ENCODE measurements around the gene CSNK2B.
"Not testable (repeated sequence)": the region's sequence is repeated elsewhere in the genome, so short reads cannot be mapped to it uniquely, and the experiment has no call there.

CSNK2B gene

GRCh38 chr6:31700740-31701401 is 35.0 kb downstream of the CSNK2B start:
- no peak for DNase-seq (ENCODE audit: insufficient read length)
- no peak for TF ChIP-seq TAF1 (IDR thresholded peaks at IDR 0.05; ENCODE audit: borderline replicate concordance, low read depth, low read length)
- no peak for FAIRE-seq

- DNase-seq (ENCODE audit: insufficient read length), result no peak
- TF ChIP-seq POLR2AphosphoS5 (IDR thresholded peaks at IDR 0.05; ENCODE audit: low read depth, low read length) (no peak), TAF1 (IDR thresholded peaks at IDR 0.05; ENCODE audit: borderline replicate concordance, low read depth, low read length) (no peak), POLR2A (IDR thresholded peaks at IDR 0.05; ENCODE audit: low read depth, low read length) (no peak)
- no peak for FAIRE-seq
Measured at GRCh38 chr6:31701666-31702404, 36.0 kb downstream of the CSNK2B start.

- no peak for DNase-seq (ENCODE audit: insufficient read length)
- TF ChIP-seq POLR2A (IDR thresholded peaks at IDR 0.05; ENCODE audit: low read depth, low read length) (no peak), TAF1 (IDR thresholded peaks at IDR 0.05; ENCODE audit: borderline replicate concordance, low read depth, low read length) (no peak), POLR2AphosphoS5 (IDR thresholded peaks at IDR 0.05; ENCODE audit: low read depth, low read length) (no peak)
- no peak for FAIRE-seq
Measured at GRCh38 chr6:31702405-31702818, 36.5 kb downstream of the CSNK2B start.

- FAIRE-seq (peak; percentile 100), DNase-seq (ENCODE audit: insufficient read length) (peak; percentile 98)
- TF ChIP-seq POLR2A (IDR thresholded peaks at IDR 0.05; ENCODE audit: low read depth, low read length) (peak; percentile 72), POLR2AphosphoS5 (IDR thresholded peaks at IDR 0.05; ENCODE audit: low read depth, low read length) (peak; percentile 60), TAF1 (IDR thresholded peaks at IDR 0.05; ENCODE audit: borderline replicate concordance, low read depth, low read length) (peak; percentile 39; the same call in 1 of the 2 replicates)
Measured at GRCh38 chr6:31702819-31703716, 37.2 kb downstream of the CSNK2B start, which contains the start of gene ABHD16A. Gene ABHD16A (minus strand): TSS chr6:31703324. CDS start chr6:31703281, 43 bp downstream.

GRCh38 chr6:31705931-31706330 is 40.1 kb downstream of the CSNK2B start:
- TF ChIP-seq POLR2AphosphoS5 (IDR thresholded peaks at IDR 0.05; ENCODE audit: low read depth, low read length) (no peak), POLR2A (IDR thresholded peaks at IDR 0.05; ENCODE audit: low read depth, low read length) (no peak), TAF1 (IDR thresholded peaks at IDR 0.05; ENCODE audit: borderline replicate concordance, low read depth, low read length) (no peak)
- DNase-seq (ENCODE audit: insufficient read length) (no peak), FAIRE-seq (no peak)

GRCh38 chr6:31706599-31706998 is 40.7 kb downstream of the CSNK2B start, which contains the start of gene LY6G6F:
Gene LY6G6F (plus strand): TSS chr6:31706866. CDS start chr6:31706907, 41 bp downstream.
- no peak for DNase-seq (ENCODE audit: insufficient read length)
- no peak for FAIRE-seq
- no peak for TF ChIP-seq POLR2AphosphoS5 (IDR thresholded peaks at IDR 0.05; ENCODE audit: low read depth, low read length)
- TF ChIP-seq POLR2A (IDR thresholded peaks at IDR 0.05; ENCODE audit: low read depth, low read length), result no peak
- TF ChIP-seq TAF1 (IDR thresholded peaks at IDR 0.05; ENCODE audit: borderline replicate concordance, low read depth, low read length), result no peak

- TF ChIP-seq POLR2A (IDR thresholded peaks at IDR 0.05; ENCODE audit: low read depth, low read length) (no peak), TAF1 (IDR thresholded peaks at IDR 0.05; ENCODE audit: borderline replicate concordance, low read depth, low read length) (no peak), POLR2AphosphoS5 (IDR thresholded peaks at IDR 0.05; ENCODE audit: low read depth, low read length) (no peak)
- FAIRE-seq, result no peak
- DNase-seq (ENCODE audit: insufficient read length), result no peak
Measured at GRCh38 chr6:31707701-31708100, 41.8 kb downstream of the CSNK2B start.

- no peak for FAIRE-seq
Measured at GRCh38 chr6:31708224-31708623, 42.3 kb downstream of the CSNK2B start.

GRCh38 chr6:31709157-31709556 is 43.3 kb downstream of the CSNK2B start:
- not testable (repeated sequence) for DNase-seq (ENCODE audit: insufficient read length); FAIRE-seq

More at GRCh38 chr6:31708224-31708623, 42.3 kb downstream of the CSNK2B start:
- TF ChIP-seq TAF1 (IDR thresholded peaks at IDR 0.05; ENCODE audit: borderline replicate concordance, low read depth, low read length) (no peak), POLR2AphosphoS5 (IDR thresholded peaks at IDR 0.05; ENCODE audit: low read depth, low read length) (no peak), POLR2A (IDR thresholded peaks at IDR 0.05; ENCODE audit: low read depth, low read length) (no peak)
- DNase-seq (ENCODE audit: insufficient read length), result no peak

- no peak for DNase-seq (ENCODE audit: insufficient read length)
- no peak for FAIRE-seq
- TF ChIP-seq TAF1 (IDR thresholded peaks at IDR 0.05; ENCODE audit: borderline replicate concordance, low read depth, low read length), result no peak
Measured at GRCh38 chr6:31710523-31711219, 44.8 kb downstream of the CSNK2B start.

- FAIRE-seq, result no peak
- no peak for DNase-seq (ENCODE audit: insufficient read length)
- no peak for TF ChIP-seq POLR2A (IDR thresholded peaks at IDR 0.05; ENCODE audit: low read depth, low read length)
Measured at GRCh38 chr6:31711233-31711632, 45.4 kb downstream of the CSNK2B start.

All from GM12892 (cell line).